B cell (primary cell): ENCODE results near the gene FOSB. TPM values are rescaled to one million over a fixed set of nuclear protein-coding genes. Genes with fewer than 3 reads are reported as not detected.

Experiments used
- ATAC-seq: fragments of 200-7000 bp; cut with Tn5 transposase; one replicate; pipeline ENCODE4 v1.10.0; 2021; ENCODE audit warnings: low read depth, mild to moderate bottlenecking, moderate number of reproducible peaks, moderate library complexity
- CTCF ChIA-PET: fragments of 350-600 bp; sonication (Branson Sonifier 250); formaldehyde crosslinking; loops from one replicate; lab custom pipeline; 2021; ENCODE audit warnings: antibody characterized with exemption, inconsistent platforms; lab: Charles Lee
- POLR2A ChIA-PET: fragments of 350-600 bp; sonication (Branson Sonifier 250); formaldehyde crosslinking; loops from one replicate; lab custom pipeline; 2021; ENCODE audit warnings: antibody characterized with exemption; lab: Charles Lee
- DNase-seq: peaks from one replicate; pipeline ENCODE4 v3.0.0; 2013
- H2AFZ ChIP-seq: 2 replicates; pipeline ENCODE4 v1.6.1; 2012; ENCODE audit warnings: mild to moderate bottlenecking, low read depth, low read length; ENCODE audit not compliant: insufficient read depth, poor library complexity, severe bottlenecking
- H3K27ac ChIP-seq, 2 donors: 1 replicate in 1 of 2; 2 replicates in 1 of 2; pipeline ENCODE4 v1.5.1; 2012 to 2013; ENCODE audit warnings: low read length in 2 of 2, mild to moderate bottlenecking in 2 of 2, moderate library complexity in 1 of 2
- H3K27me3 ChIP-seq, 4 experiments: fragments of 200-600 bp in 1 of 4; sonication (generic) in 1 of 4; replicated peaks in 1 of 4; 1 replicate in 2 of 4; 2 replicates in 2 of 4; pipeline versions ENCODE4 v1.6.1 to v1.7.0; 2013 to 2016; ENCODE audit warnings: low read length in 3 of 4, mild to moderate bottlenecking in 2 of 4, mixed read lengths in 1 of 4, moderate library complexity in 1 of 4; ENCODE audit not compliant: insufficient read depth in 4 of 4, control insufficient read depth in 3 of 4; ENCODE audit errors: control extremely low read depth in 1 of 4
- H3K36me3 ChIP-seq, 2 experiments: replicated peaks in 1 of 2; 1 replicate in 1 of 2; 2 replicates in 1 of 2; pipeline versions ENCODE4 v1.6.1 to v1.7.1; 2013; ENCODE audit warnings: low read length in 1 of 2; ENCODE audit not compliant: insufficient read depth in 2 of 2, control insufficient read depth in 1 of 2; ENCODE audit errors: control extremely low read depth in 1 of 2, extremely low read depth in 1 of 2
- H3K4me1 ChIP-seq, 2 donors: fragments of 200-600 bp in 1 of 2; sonication (generic) in 1 of 2; 1 replicate in 1 of 2; 2 replicates in 1 of 2; pipeline versions ENCODE4 v1.5.1 to v1.6.1; 2013 to 2017; ENCODE audit warnings: low read length in 2 of 2; ENCODE audit not compliant: control insufficient read depth in 2 of 2, insufficient read depth in 2 of 2
- H3K4me2 ChIP-seq: replicated peaks from 2 replicates; pipeline ENCODE3; 2012; ENCODE audit warnings: mild to moderate bottlenecking, low read depth, low read length; ENCODE audit not compliant: poor library complexity, severe bottlenecking
- H3K4me3 ChIP-seq, 5 experiments: fragments of 200-600 bp in 1 of 5; sonication (generic) in 1 of 5; 1 replicate in 3 of 5; 2 replicates in 2 of 5; pipeline versions ENCODE4 v1.5.1 to v1.7.0; 2011 to 2016; ENCODE audit warnings: low read length in 4 of 5, mild to moderate bottlenecking in 4 of 5, low read depth in 2 of 5, control low read depth in 1 of 5, moderate library complexity in 1 of 5; ENCODE audit not compliant: insufficient read depth in 1 of 5; ENCODE audit errors: control extremely low read depth in 1 of 5, extremely low read depth in 1 of 5
- H3K79me2 ChIP-seq: fragments of 200-600 bp; sonication (generic); one replicate; pipeline ENCODE4 v1.6.0; 2016; ENCODE audit warnings: low read length; ENCODE audit not compliant: control insufficient read depth, insufficient read depth
- H3K9ac ChIP-seq: fragments of 200-600 bp; sonication (generic); 2 replicates; pipeline ENCODE4 v1.6.1; 2017; ENCODE audit warnings: mild to moderate bottlenecking, low read length, moderate library complexity
- H3K9me3 ChIP-seq, 3 donors: one replicate each; pipeline versions ENCODE4 v1.6.1 to v1.7.1; 2013; ENCODE audit warnings: low read length in 2 of 3; ENCODE audit not compliant: control insufficient read depth in 2 of 3, insufficient read depth in 1 of 3; ENCODE audit errors: control extremely low read depth in 1 of 3
- H4K20me1 ChIP-seq: 2 replicates; pipeline ENCODE4 v1.6.0; 2012; ENCODE audit warnings: mild to moderate bottlenecking, low read length; ENCODE audit not compliant: insufficient read depth, control insufficient read depth, poor library complexity, severe bottlenecking
- H3K27ac Mint-ChIP-seq: one replicate; pipeline ENCODE4 v1.8.0; 2021; ENCODE audit warnings: mixed read lengths
- H3K27me3 Mint-ChIP-seq: one replicate; pipeline ENCODE4 v1.8.0; 2021; ENCODE audit warnings: mixed read lengths
- H3K4me1 Mint-ChIP-seq: one replicate; pipeline ENCODE4 v1.8.0; 2021; ENCODE audit warnings: mixed read lengths
- H3K4me3 Mint-ChIP-seq: one replicate; pipeline ENCODE4 v1.8.0; 2021; ENCODE audit warnings: mixed read lengths
- H3K9me3 Mint-ChIP-seq: one replicate; pipeline ENCODE4 v1.8.0; 2022; ENCODE audit warnings: mixed read lengths; ENCODE audit not compliant: insufficient read depth
- EZH2 ChIP-seq: IDR thresholded peaks from 2 replicates; pipeline ENCODE4 v1.6.1; 2012; ENCODE audit warnings: borderline replicate concordance, low read depth, mild to moderate bottlenecking, moderate library complexity, low read length; ENCODE audit not compliant: insufficient read depth, poor library complexity, severe bottlenecking
- WGBS: methylation state at CpG from one replicate; pipeline ENCODE4 v1.1.5; 2013; ENCODE audit warnings: missing lambda C conversion rate; ENCODE audit not compliant: insufficient coverage; 5-methylcytosine and 5-hydroxymethylcytosine counted together
- intact Hi-C: fragments of 100-400 bp; cut with micrococcal nuclease; formaldehyde crosslinking; loops from one replicate; pipeline ENCODE4 v1.10.0; 2022
- polyA plus RNA-seq: library from polyadenylated mRNA; depleted of rRNA; stranded (reverse); fragments of >200 nt; gene quantifications from 2 replicates; pipeline ENCODE4 v1.2.3, GENCODE V29; 2012
- total RNA-seq, 2 donors: library from RNA; stranded (reverse); fragments of 120-200 nt in 1 of 2; gene quantifications; 1 replicate in 1 of 2; 2 replicates in 1 of 2; pipeline versions ENCODE4 v1.2.3 to v1.2.4, GENCODE V29; 2013 to 2022
- TF ChIP-seq, protein P1 (sequence below): fragments of 200-600 bp; IDR thresholded peaks from one replicate; pipeline ENCODE4 v1.8.0; 2022; ENCODE audit warnings: antibody characterized with exemption, mild to moderate bottlenecking

FOSB gene
- total and polyA plus RNA-seq, 2 donors (not counting 1 experiment from before 2014, with no cell fraction given), result 39.6 to 2,860 TPM

DNA sequence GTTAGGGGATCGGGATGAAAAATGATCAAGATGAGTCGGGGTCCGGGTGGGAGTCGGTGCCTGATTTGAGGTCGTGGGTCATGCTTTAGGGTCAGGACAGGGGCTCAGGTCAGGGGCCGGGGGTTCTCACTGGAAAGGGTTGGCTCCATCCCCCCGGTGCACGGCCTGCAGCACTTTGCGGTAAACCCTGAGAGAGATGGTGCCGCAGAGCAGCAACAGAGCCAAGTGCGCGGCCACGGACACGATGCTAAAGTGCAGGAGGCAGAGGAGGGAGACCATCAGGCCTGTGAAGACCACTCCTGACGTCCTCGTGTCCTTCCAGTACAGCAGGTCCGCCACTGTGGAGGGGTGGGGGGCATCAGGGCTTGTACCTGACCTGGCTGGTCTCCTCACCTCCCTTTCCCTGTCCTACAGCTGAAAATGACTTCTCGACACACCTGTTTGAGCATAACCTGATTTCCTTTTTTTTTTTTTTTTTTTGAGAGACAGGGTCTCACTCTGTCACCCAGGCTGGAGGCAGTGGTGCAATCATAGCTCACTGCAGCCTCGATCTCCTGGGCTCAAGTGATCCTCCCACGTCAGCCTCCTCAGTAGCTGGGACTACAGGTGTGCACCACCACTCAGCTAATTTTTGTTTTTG is 21.5 kb downstream of the FOSB start:
- H3K27me3 ChIP-seq, result peaks cover 0 to 21% (median 10%) of the 10 kb centered on the region in 4 experiments
- H3K4me3 Mint-ChIP-seq, result no peak overlapping the region
- no peak overlapping the region for H3K4me2 ChIP-seq
- H3K4me3 ChIP-seq, result no peak overlapping the region
- no peaks in the 10 kb centered on the region for H3K36me3 ChIP-seq
- DNase-seq (no peak), ATAC-seq (no peak)
- ChIA-PET CTCF (interaction anchor here (0.7 to 6.6 kb wide), 7 partner anchors 9 to 88 kb away, joined by 3 to 99 read pairs (median 4); no protein-coding TSS in a partner anchor), POLR2A (interaction anchor here (0.7 kb wide), 1 partner anchor 152 kb away, joined by 4 read pairs; no protein-coding TSS in a partner anchor)
- no peaks in the 10 kb centered on the region for H4K20me1 ChIP-seq
- 95% methylated on average over 20 of the region's 20 CpGs for WGBS
- peaks cover 15 to 22% of the 10 kb centered on the region in 2 donors for H3K4me1 ChIP-seq
- H3K9me3 ChIP-seq, result peaks cover 0 to 15% (median 0%) of the 10 kb centered on the region in 3 donors
- intact Hi-C loops, result loop anchor here (10.0 kb wide), 1 partner anchor 245 kb away; the partner anchor contains the start of gene EXOC3L2
- TF ChIP-seq EZH2, result no peak
- TF ChIP-seq, protein P1, sequence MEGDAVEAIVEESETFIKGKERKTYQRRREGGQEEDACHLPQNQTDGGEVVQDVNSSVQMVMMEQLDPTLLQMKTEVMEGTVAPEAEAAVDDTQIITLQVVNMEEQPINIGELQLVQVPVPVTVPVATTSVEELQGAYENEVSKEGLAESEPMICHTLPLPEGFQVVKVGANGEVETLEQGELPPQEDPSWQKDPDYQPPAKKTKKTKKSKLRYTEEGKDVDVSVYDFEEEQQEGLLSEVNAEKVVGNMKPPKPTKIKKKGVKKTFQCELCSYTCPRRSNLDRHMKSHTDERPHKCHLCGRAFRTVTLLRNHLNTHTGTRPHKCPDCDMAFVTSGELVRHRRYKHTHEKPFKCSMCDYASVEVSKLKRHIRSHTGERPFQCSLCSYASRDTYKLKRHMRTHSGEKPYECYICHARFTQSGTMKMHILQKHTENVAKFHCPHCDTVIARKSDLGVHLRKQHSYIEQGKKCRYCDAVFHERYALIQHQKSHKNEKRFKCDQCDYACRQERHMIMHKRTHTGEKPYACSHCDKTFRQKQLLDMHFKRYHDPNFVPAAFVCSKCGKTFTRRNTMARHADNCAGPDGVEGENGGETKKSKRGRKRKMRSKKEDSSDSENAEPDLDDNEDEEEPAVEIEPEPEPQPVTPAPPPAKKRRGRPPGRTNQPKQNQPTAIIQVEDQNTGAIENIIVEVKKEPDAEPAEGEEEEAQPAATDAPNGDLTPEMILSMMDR, result no peak
- H3K27me3 Mint-ChIP-seq, result peaks cover 12% of the 10 kb centered on the region
- peaks cover 3% of the 10 kb centered on the region for H3K79me2 ChIP-seq
- no peak overlapping the region for H3K9ac ChIP-seq
- H2AFZ ChIP-seq, result no peak overlapping the region
- peaks cover 16% of the 10 kb centered on the region for H3K4me1 Mint-ChIP-seq
- no peak overlapping the region for H3K27ac ChIP-seq
- H3K9me3 Mint-ChIP-seq, result no peaks in the 10 kb centered on the region
- H3K27ac Mint-ChIP-seq, result peak overlapping the region; percentile 15

DNA sequence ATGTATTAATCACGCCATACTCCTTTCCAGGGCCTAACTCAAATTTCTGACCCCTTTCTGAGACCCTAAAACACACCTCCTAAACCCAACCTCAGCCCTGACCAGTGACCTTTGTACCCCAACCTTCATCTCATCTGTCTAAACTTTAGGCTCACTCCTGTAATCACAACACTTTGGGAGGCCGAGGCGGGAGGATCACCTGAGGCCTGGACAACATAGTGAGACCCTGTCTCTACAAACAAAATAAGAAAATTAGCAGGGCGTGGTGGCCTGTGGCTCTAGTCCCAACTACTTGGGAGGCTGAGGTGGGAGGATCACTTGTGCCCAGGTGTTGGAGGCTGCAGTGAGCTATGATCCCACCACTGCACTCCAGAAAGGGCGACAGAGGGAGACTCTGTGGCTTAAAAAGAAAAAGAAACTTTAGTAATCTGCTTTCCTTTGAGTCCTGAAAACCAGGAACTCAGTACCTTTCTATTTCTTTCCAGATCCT is 24.4 kb downstream of the FOSB start:
- DNase-seq, result no peak
- ChIA-PET POLR2A (no interaction called here), CTCF (interaction anchor here (1.2 kb wide), 1 partner anchor 13 kb away, joined by 4 read pairs; no protein-coding TSS in a partner anchor)
- H3K4me3 Mint-ChIP-seq, result no peak overlapping the region
- peaks cover 20% of the 10 kb centered on the region for H3K4me1 Mint-ChIP-seq
- H4K20me1 ChIP-seq, result peaks cover 11% of the 10 kb centered on the region
- no peak overlapping the region for H3K27ac Mint-ChIP-seq
- H2AFZ ChIP-seq, result no peak overlapping the region
- peaks cover 0 to 43% (median 22%) of the 10 kb centered on the region in 4 experiments for H3K27me3 ChIP-seq
- H3K4me1 ChIP-seq, result peaks cover 22 to 25% of the 10 kb centered on the region in 2 donors
- peak overlapping the region; percentile 49 for H3K4me2 ChIP-seq
- H3K27me3 Mint-ChIP-seq, result peaks cover 21% of the 10 kb centered on the region
- H3K9ac ChIP-seq, result no peak overlapping the region
- H3K9me3 Mint-ChIP-seq, result no peaks in the 10 kb centered on the region
- TF ChIP-seq, protein P1, result no peak
- TF ChIP-seq EZH2, result no peak
- H3K9me3 ChIP-seq, result peaks cover 0 to 15% (median 0%) of the 10 kb centered on the region in 3 donors
- H3K36me3 ChIP-seq, result no peaks in the 10 kb centered on the region
- H3K79me2 ChIP-seq, result peaks cover 5% of the 10 kb centered on the region
- no peak for ATAC-seq
- no peak overlapping the region for H3K27ac ChIP-seq
- 100% methylated on average over 2 of the region's 5 CpGs for WGBS
- intact Hi-C loops, result loop anchor here (2.0 kb wide), 1 partner anchor 67 kb away; no protein-coding TSS in a partner anchor
- H3K4me3 ChIP-seq, result no peak overlapping the region
